ENCODE data around the gene MCHR2.
"Not testable (repeated sequence)": the region's sequence is repeated elsewhere in the genome, so short reads cannot be mapped to it uniquely, and the experiment has no call there.

The MCHR2 gene, protein sequence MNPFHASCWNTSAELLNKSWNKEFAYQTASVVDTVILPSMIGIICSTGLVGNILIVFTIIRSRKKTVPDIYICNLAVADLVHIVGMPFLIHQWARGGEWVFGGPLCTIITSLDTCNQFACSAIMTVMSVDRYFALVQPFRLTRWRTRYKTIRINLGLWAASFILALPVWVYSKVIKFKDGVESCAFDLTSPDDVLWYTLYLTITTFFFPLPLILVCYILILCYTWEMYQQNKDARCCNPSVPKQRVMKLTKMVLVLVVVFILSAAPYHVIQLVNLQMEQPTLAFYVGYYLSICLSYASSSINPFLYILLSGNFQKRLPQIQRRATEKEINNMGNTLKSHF

GRCh38 chr6:99993533-99994251, at the start of gene MCHR2:
Gene MCHR2, minus strand, starts transcription at chr6:99994223. Its CDS starts 38,076 bp downstream, at chr6:99956147.
- DNase-seq, result no peak

DNA sequence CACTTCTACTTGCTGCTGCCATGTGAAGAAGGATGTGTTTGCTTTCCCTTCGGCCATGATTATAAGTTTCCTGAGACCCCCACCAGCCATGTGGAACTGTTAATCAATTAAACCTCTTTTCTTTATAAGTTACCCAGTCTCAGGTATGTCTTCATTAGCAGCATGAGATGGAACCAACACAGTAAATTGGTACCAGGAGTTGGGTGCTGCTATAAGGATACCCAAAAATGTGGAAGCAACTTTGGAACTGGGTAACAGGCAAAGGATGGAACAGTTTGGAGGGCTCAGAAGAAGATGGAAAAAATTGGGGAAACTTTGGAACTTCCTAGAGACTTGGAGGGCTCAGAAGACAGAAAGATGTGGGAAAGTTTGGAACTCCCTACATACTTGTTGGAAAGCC, 44.5 kb upstream of the MCHR2 start:
- not testable (repeated sequence) for DNase-seq

GRCh38 chr6:100035873-100036653, 42.0 kb upstream of the MCHR2 start:
- DNase-seq, result no peak

DNA sequence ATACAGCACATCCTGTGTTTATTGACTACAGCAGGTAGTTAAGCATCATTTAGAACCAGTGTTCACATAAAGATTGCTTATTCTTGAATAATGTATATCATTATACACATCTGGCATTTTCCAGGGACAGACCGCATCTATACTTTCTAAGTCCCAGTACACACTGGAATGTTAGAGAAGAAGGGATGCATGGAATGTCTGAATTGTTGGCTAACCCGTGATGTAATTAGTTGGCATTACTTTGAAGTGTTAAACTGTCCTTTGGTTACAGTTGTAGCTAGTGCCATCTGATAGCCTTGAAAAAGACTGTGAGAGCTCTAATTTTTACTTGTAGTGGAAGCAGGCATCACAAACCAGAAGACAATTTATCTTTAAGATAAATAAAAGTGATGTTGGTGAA, 29.8 kb upstream of the MCHR2 start:
- no peak for DNase-seq

DNA sequence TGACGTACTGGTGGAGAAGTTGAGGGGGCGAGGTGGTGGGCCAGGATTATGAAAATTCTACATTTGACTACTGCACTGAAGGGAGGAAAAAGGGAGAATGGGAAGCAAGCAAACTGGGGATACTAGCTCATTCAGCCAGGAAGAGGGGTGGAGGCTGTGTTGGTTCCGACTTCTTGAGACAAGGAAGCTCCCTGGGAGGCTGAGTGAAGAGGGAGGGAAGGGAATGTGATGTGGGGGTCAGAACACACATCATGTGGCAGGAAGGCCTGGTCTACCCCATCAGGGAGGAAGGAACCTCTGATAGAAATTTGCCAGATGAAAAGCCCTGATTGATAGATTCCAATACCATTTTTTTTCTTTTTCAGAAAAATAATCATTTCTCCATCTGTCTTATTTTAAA, 28.8 kb upstream of the MCHR2 start:
- no peak for DNase-seq

DNA sequence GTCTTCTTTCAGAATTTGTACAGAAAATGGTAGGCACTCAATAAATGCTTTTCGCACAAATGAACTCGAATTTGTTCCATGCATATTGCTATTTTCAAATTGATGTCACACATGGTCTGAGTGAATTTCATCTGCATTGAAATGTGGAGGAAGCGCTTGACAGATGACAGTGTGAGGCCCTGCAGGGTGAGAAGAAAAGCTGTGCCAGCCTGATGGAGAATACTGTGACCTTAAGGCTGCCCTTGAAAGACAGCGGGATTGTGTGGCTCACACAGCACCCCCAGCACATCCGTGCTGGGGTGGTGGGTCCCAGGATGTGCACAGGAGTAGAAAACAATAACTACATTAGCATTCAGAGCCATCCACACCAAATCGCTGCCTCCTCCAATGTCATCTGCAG, 14.8 kb upstream of the MCHR2 start:
- no peak for DNase-seq

GRCh38 chr6:100001915-100002388, 7.9 kb upstream of the MCHR2 start:
- DNase-seq, result peak; percentile 51

DNA sequence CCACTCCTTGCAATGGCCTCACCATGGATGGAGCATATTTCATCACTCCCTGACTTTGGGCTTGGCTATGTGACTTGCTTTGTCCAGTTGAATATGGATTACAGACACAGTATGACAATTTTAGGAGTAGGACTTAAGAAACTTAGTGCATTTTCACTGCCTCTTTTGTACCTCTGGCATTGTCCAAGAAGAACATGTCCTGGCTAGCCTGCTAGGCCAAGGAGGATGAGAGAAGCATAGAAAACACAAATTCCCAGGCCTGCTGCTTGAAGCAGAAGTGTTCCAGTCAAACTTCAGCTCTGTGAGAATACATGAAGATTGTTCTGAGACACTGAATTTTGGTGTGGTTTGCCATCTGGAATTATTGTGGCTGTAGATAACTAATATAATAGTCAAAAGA, 3.1 kb upstream of the MCHR2 start:
- DNase-seq, result no peak

- no peak for DNase-seq
Measured at GRCh38 chr6:99995916-99996315, 1.9 kb upstream of the MCHR2 start.

GRCh38 chr6:99993146-99993532, 884 bp downstream of the MCHR2 start:
- no peak for DNase-seq

DNA sequence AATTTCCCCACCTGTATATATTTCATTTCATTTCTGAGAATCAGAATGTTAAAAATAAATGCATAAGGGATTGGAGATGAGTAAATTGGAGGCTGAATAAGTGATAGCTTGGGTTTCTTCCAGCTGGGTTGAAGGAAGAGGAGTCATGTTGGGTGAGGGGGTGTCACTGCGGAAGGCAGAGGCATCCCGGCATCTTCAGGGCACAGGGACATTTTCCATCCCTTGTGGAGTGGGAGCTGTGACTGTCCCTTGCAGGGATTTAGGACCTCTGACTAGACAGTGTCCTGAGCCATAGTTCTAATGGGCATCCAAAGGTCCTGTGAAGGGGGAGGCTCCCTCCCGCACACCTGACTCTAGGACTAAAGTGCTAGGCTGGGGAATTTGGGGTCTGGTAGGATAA, 2.1 kb downstream of the MCHR2 start:
- DNase-seq, result no peak

DNA sequence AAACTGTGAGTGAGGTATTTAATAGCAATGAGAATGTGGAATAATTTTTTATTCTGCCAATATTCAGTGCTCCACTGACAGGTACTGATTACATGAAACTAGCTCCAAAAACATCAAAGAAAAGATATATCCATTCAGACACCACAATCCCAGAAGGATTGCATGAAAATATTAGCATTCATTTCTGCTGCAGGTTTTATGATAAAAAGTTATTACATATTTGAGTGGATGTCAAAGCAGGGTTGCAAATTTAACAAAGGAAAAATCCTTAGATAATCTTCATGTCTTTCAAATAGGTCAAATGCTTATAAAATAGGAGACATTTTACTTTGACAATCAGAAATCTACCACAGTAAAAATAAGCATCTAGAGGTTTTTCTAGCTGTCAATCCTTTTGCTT, 13.3 kb downstream of the MCHR2 start:
- DNase-seq, result no peak

DNA sequence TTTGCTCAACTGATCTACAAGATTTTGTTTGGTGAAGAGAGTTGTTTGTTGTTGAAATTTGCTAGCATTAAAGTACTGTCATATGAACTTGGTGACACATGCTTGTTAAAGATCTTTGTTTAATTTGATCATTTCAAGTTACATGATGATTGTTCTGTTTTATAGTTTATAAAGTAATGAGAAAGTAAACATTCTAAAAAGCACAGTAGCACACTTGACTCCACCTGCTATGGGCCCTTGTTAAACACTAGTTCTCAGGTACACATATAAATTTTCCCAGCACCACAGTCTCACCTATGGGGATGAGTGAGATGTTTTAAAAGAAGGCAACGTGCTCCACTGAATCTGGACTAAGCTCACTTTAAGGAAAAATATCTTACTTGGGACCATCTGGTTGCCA, 14.1 kb downstream of the MCHR2 start:
- no peak for DNase-seq

DNA sequence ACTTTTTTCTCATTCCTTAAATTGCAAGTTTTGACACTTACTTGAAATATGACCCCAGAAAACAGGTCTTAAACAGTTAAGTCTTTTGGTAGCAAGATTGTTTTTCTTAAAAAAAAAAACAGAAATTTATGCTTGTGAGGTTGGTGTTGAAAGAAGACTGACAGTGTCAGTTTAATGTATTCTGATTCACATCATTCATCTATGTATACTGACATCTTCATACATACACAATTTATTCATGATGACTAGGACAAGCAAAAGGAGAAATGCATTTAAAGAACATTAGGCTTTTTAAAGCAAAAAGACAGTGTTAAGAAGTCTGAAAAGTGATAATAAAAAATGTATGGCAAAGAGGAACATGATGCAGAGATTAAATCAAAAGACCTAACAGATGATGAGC, 27.0 kb downstream of the MCHR2 start:
- DNase-seq, result no peak

GRCh38 chr6:99960027-99960426, 34.0 kb downstream of the MCHR2 start:
- no peak for DNase-seq

DNA sequence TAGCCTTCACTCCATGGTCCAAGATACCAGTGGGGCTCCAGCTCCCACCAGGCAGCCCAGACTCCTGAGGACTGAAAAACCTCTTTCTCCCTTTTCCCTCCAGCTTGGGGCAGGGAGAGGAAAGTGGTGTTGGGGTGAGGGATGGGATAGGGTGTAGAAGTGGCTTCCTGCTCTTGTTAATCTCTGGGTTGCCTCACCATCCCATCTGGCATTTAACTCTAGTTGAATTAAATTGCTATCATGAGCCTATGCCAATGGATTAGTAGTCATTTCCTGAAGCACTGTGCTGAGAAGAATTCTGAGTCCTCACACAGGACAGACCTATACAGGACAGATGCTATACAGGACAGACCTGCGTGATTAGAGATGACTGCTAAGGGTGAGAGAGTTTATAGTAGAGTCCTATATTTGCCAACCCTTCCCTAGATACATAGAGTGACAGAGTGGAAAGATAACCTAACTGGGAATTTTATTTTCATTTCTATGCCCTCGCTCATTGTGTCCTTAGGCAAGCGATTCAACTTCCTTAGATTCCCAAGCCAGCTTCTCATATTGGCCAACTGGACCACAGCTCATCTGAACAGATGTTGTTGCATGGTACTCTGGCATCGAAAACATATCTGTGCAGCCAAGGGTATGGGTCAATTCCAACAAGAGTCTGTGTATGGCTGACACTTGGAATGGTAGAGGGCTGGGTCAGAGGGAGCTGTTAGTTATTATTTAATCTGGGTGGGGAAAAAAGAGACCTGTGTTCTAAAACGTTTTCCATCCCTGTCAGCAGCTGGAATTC, 42.8 kb downstream of the MCHR2 start:
- DNase-seq, result no peak

GRCh38 chr6:99946005-99946404, 48.0 kb downstream of the MCHR2 start:
- no peak for DNase-seq

GRCh38 chr6:99943846-99944245, 50.2 kb downstream of the MCHR2 start:
- no peak for DNase-seq

GRCh38 chr6:99940582-99940981, 53.4 kb downstream of the MCHR2 start:
- DNase-seq, result no peak

GRCh38 chr6:99933129-99933528, 60.9 kb downstream of the MCHR2 start:
- DNase-seq, result no peak

DNA sequence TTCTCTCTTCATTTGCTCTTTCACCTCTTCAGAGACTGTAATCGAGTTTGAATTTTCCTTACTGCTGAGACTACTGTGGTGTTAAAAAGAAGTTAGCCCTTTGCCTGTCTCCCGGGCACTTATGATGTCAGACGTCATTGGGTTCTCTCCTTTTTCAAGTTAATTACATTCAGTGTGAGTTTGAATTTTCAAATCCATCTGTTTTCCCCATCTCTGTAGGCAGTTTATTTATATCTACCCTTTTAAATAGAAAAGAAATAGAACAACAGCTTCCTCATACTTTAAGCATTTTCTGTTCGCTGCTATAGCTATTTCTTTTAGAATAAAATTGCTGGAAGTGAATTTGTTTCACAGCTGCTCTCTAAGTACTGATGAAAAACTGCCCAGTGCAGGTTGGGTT, 81.4 kb downstream of the MCHR2 start:
- DNase-seq, result no peak

- peak; percentile 68 for DNase-seq
Measured at GRCh38 chr6:99905209-99906106, 88.6 kb downstream of the MCHR2 start.
